DMS 273 (cell line): ENCODE data around the gene ZNF891.

Experiments used
- DNase-seq: peaks from one replicate; lab custom pipeline; 2025; ENCODE audit not compliant: unreplicated experiment; lab: John Stamatoyannopoulos, UW

The ZNF891 gene

GRCh38 chr12:133063556-133063955 is 66.5 kb downstream of the ZNF891 start:
- no peak for DNase-seq

DNA sequence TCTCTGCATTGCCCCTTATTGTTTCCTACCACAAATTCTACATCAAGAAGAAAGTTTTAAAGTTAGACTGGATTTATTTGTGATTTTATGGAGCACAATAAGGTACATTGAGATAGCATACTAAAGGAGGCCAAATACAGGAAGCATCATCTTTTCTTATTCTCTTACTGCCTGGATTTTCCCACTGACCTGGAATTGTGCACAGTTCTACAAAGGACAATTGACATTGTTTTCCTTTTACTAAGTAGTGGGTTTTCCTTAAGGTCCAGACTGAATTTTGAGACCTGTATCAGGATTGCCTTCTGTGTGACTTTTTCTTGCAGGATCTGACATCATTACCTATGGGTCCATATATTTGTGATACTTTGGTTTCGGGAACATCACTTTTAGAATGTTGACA is 68.1 kb downstream of the ZNF891 start:
- no peak for DNase-seq

DNA sequence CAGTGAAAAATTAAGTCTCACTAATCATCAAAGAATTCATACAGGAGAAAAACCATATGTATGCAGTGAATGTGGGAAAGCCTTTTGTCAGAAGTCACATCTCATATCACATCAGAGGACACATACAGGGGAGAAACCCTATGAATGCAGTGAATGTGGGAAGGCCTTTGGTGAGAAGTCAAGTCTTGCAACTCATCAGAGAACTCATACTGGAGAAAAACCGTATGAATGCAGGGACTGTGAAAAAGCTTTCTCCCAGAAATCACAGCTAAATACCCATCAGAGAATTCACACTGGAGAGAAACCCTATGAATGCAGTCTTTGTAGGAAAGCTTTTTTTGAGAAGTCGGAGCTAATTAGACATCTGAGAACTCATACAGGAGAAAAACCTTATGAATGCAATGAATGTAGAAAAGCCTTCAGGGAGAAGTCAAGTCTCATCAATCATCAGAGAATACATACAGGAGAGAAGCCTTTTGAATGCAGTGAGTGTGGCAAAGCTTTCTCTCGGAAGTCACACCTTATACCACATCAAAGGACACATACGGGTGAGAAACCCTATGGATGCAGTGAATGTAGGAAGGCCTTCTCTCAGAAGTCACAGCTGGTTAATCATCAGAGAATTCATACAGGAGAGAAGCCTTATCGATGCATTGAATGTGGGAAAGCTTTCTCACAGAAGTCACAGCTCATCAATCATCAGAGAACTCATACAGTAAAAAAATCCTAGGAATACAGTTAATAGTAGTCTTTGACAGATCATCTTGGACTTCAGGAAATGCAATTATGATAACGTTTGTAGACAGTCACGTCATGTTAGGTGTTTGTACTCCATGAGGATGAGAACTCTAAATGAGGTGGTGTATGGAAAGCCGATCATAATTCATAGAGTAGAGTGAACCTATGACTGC is 71.6 kb downstream of the ZNF891 start:
- DNase-seq: no peak

DNA sequence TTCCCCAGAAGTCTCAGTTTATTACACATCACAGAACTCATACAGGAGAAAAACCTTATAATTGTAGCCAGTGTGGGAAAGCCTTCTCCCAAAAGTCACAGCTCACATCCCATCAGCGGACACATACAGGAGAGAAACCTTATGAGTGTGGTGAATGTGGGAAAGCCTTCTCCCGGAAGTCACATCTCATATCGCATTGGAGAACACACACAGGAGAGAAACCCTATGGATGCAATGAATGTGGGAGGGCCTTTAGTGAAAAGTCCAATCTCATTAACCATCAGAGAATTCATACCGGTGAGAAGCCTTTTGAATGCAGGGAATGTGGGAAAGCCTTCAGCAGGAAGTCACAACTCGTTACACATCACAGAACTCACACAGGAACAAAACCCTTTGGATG is 72.6 kb downstream of the ZNF891 start:
- no peak for DNase-seq
